ENCODE results near the gene MMP21. TPM values are rescaled to one million over a fixed set of nuclear protein-coding genes. Genes with fewer than 3 reads are reported as not detected.

The MMP21 gene
- total RNA-seq, 1 experiment from 2014 or later: not detected

- no peak for DNase-seq (ENCODE audit: low read depth)
Observed at GRCh38 chr10:125792342-125793300, 17.0 kb upstream of the MMP21 start.

- DNase-seq (ENCODE audit: low read depth): no peak
Observed at GRCh38 chr10:125788156-125789034, 12.8 kb upstream of the MMP21 start.

GRCh38 chr10:125785791-125786190 lies 10.2 kb upstream of the MMP21 start:
- no peak for DNase-seq (ENCODE audit: low read depth)

GRCh38 chr10:125783957-125784356 lies 8.3 kb upstream of the MMP21 start:
- DNase-seq (ENCODE audit: low read depth): no peak

GRCh38 chr10:125783408-125783807 lies 7.8 kb upstream of the MMP21 start:
- DNase-seq (ENCODE audit: low read depth): no peak

- DNase-seq (ENCODE audit: low read depth): no peak
Observed at GRCh38 chr10:125782616-125783015, 7.0 kb upstream of the MMP21 start.

GRCh38 chr10:125782054-125782453 lies 6.4 kb upstream of the MMP21 start:
- no peak for DNase-seq (ENCODE audit: low read depth)

GRCh38 chr10:125781374-125781773 lies 5.8 kb upstream of the MMP21 start:
- DNase-seq (ENCODE audit: low read depth): no peak

- no peak for DNase-seq (ENCODE audit: low read depth)
Observed at GRCh38 chr10:125779403-125780327, 4.0 kb upstream of the MMP21 start.

GRCh38 chr10:125778556-125778955 lies 2.9 kb upstream of the MMP21 start:
- DNase-seq (ENCODE audit: low read depth): no peak

- no peak for DNase-seq (ENCODE audit: low read depth)
Observed at GRCh38 chr10:125777806-125778205, 2.2 kb upstream of the MMP21 start.

- no peak for DNase-seq (ENCODE audit: low read depth)
Observed at GRCh38 chr10:125774581-125775191, 935 bp downstream of the MMP21 start.

GRCh38 chr10:125773687-125774543 lies 1.7 kb downstream of the MMP21 start:
- no peak for DNase-seq (ENCODE audit: low read depth)

GRCh38 chr10:125772864-125773180 lies 2.8 kb downstream of the MMP21 start:
- no peak for DNase-seq (ENCODE audit: low read depth)

GRCh38 chr10:125772112-125772863 lies 3.3 kb downstream of the MMP21 start:
- DNase-seq (ENCODE audit: low read depth): no peak

- no peak for DNase-seq (ENCODE audit: low read depth)
Observed at GRCh38 chr10:125770844-125771243, 4.8 kb downstream of the MMP21 start.

- DNase-seq (ENCODE audit: low read depth): no peak
Observed at GRCh38 chr10:125769175-125769574, 6.4 kb downstream of the MMP21 start.

- DNase-seq (ENCODE audit: low read depth): no peak
Observed at GRCh38 chr10:125768219-125768855, 7.3 kb downstream of the MMP21 start.

GRCh38 chr10:125766511-125766910 lies 9.1 kb downstream of the MMP21 start:
- DNase-seq (ENCODE audit: low read depth): no peak
